Kidney epithelial cell (primary cell): ENCODE measurements around the gene TP53RK. TPM values are rescaled to one million over a fixed set of nuclear protein-coding genes. Genes with fewer than 3 reads are reported as not detected.

Experiments
- DNase-seq: peaks from one replicate; pipeline ENCODE4 v3.0.0-alpha.2; 2010; ENCODE audit warnings: low read depth
- H3K27me3 ChIP-seq: 2 replicates; pipeline ENCODE4 v1.6.0; 2011; ENCODE audit warnings: low read length; ENCODE audit not compliant: control insufficient read depth, insufficient read depth
- H3K36me3 ChIP-seq: 2 replicates; pipeline ENCODE4 v1.5.1; 2011; ENCODE audit warnings: low read length; ENCODE audit not compliant: control insufficient read depth, insufficient read depth
- H3K4me3 ChIP-seq: 2 replicates; pipeline ENCODE4 v1.5.1; 2011; ENCODE audit warnings: low read depth, mild to moderate bottlenecking, control low read depth, low read length
- total RNA-seq: library from RNA; depleted of rRNA; stranded (reverse); fragments of >200 nt; gene quantifications from 2 replicates; pipeline ENCODE4 v1.2.3, GENCODE V29; 2015
- TF ChIP-seq, protein P1 (sequence below): IDR thresholded peaks from 2 replicates; pipeline ENCODE4 v1.5.1; 2011; ENCODE audit warnings: mild to moderate bottlenecking, moderate library complexity, low read length, control low read depth, inconsistent platforms; ENCODE audit not compliant: insufficient read depth, poor library complexity, severe bottlenecking

The TP53RK gene
- total RNA-seq, 1 donor from 2014 or later, result 20.5 TPM

DNA sequence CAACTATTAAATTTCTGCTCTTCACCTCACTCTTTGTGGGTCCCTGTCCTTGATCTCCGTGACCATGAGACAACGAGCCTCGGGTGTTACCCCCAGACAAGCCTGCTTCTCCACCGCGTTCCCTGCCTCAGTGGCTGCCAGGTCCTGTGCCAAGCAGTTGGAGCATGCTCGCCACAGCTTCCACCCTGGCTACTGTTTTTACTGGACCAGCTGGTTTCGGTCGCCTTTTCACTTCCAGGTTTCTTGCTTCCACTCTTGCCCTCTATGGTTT is 5.6 kb downstream of the TP53RK start:
- Histone ChIP-seq H3K27me3 (no peaks in the 10 kb centered on the region), H3K36me3 (no peaks in the 10 kb centered on the region), H3K4me3 (peak overlapping the region; percentile 46)
- TF ChIP-seq, protein P1, sequence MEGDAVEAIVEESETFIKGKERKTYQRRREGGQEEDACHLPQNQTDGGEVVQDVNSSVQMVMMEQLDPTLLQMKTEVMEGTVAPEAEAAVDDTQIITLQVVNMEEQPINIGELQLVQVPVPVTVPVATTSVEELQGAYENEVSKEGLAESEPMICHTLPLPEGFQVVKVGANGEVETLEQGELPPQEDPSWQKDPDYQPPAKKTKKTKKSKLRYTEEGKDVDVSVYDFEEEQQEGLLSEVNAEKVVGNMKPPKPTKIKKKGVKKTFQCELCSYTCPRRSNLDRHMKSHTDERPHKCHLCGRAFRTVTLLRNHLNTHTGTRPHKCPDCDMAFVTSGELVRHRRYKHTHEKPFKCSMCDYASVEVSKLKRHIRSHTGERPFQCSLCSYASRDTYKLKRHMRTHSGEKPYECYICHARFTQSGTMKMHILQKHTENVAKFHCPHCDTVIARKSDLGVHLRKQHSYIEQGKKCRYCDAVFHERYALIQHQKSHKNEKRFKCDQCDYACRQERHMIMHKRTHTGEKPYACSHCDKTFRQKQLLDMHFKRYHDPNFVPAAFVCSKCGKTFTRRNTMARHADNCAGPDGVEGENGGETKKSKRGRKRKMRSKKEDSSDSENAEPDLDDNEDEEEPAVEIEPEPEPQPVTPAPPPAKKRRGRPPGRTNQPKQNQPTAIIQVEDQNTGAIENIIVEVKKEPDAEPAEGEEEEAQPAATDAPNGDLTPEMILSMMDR, result no peak
- no peak for DNase-seq

- H3K27me3 ChIP-seq, result no peaks in the 10 kb centered on the region
- no peak overlapping the region for H3K4me3 ChIP-seq
- no peaks in the 10 kb centered on the region for H3K36me3 ChIP-seq
- DNase-seq, result no peak
- TF ChIP-seq, protein P1, result no peak
Observed at GRCh38 chr20:46683011-46683667, 6.1 kb downstream of the TP53RK start.

DNA sequence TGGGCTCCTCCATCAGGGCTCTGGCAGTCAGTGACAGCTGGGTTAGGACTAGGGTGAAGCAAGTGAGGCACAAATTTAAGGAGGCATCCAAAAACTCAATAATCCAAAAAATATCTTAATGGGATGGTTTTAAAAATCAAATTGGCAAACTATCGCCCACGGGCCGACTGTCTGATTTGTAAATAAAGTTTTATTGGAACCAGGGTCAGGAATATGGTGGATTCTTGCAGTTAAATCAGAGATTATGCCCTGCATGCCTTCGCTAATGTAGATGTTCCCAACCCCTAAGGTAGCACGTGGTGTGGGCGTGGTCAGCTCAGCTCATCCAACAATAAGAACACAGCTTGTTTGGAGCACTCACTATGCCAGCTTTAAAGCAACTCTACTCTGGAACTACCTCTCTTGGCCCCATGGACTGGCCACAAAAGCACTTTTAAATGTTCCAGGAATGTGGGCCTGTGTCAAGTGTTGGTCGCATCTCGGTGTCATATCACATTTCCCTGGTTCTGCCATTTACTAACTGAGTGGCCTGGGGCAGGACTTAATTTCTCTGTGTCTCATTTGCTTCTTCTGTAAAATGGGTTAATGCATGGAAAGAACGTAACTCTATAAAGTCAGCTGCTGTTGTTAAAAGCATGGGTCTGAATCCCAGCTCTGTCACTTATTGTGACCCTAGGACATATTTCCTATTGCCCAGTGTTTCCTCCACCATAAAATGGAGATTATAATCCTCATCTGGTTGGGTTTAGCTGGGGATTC is 7.0 kb downstream of the TP53RK start:
- H3K36me3 ChIP-seq, result no peaks in the 10 kb centered on the region
- TF ChIP-seq, protein P1, result no peak
- no peaks in the 10 kb centered on the region for H3K27me3 ChIP-seq
- H3K4me3 ChIP-seq, result no peak overlapping the region
- DNase-seq, result no peak

GRCh38 chr20:46681032-46681854 is 8.0 kb downstream of the TP53RK start:
- H3K4me3 ChIP-seq, result no peak overlapping the region
- DNase-seq, result no peak

GRCh38 chr20:46680684-46681031 is 8.6 kb downstream of the TP53RK start:
- TF ChIP-seq, protein P1, result no peak
- no peak for DNase-seq
- Histone ChIP-seq H3K36me3 (no peaks in the 10 kb centered on the region), H3K4me3 (no peak overlapping the region), H3K27me3 (no peaks in the 10 kb centered on the region)

More at GRCh38 chr20:46681032-46681854, 8.0 kb downstream of the TP53RK start:
- H3K27me3 ChIP-seq, result no peaks in the 10 kb centered on the region
- TF ChIP-seq, protein P1, result peak; percentile 77
- H3K36me3 ChIP-seq, result no peaks in the 10 kb centered on the region
